Gastrocnemius medialis (tissue), 4 donors: Measurements from ENCODE around the gene ATG14. TPM values are rescaled to one million over a fixed set of nuclear protein-coding genes. Genes with fewer than 3 reads are reported as not detected.

Source experiments
- ATAC-seq, 2 donors: fragments of 150-250 bp; one replicate each; pipeline ENCODE4 v1.9.1; 2016
- DNase-seq, 2 donors: peaks; one replicate each; pipeline ENCODE4 v3.0.0-alpha.2; 2019
- H3K27ac ChIP-seq, 4 donors: fragments of 200-600 bp; sonication (generic); 1 replicate in 1 of 4; 2 replicates in 3 of 4; pipeline ENCODE4 v1.5.1; 2016 to 2018; ENCODE audit warnings: mild to moderate bottlenecking in 2 of 4, moderate library complexity in 1 of 4
- H3K27me3 ChIP-seq, 3 donors: fragments of 200-600 bp; sonication (generic) in 2 of 3; 1 replicate in 1 of 3; 2 replicates in 2 of 3; pipeline versions ENCODE4 v1.5.1 to v1.6.0; 2016 to 2019; ENCODE audit warnings: mild to moderate bottlenecking in 1 of 3, moderate library complexity in 1 of 3
- H3K36me3 ChIP-seq, 2 donors: fragments of 200-600 bp; sonication (generic) in 1 of 2; one replicate each; pipeline ENCODE4 v1.5.1; 2017 to 2018
- H3K4me1 ChIP-seq, 2 donors: fragments of 200-600 bp; sonication (generic) in 1 of 2; one replicate each; pipeline ENCODE4 v1.5.1; 2016 to 2017; ENCODE audit warnings: mild to moderate bottlenecking in 2 of 2
- H3K4me3 ChIP-seq, 4 donors: fragments of 200-600 bp; sonication (generic) in 3 of 4; 1 replicate in 1 of 4; 2 replicates in 3 of 4; pipeline ENCODE4 v1.5.1; 2016 to 2019; ENCODE audit warnings: mild to moderate bottlenecking in 2 of 4
- H3K9me3 ChIP-seq, 3 donors: fragments of 200-600 bp; sonication (generic) in 2 of 3; 1 replicate in 1 of 3; 2 replicates in 2 of 3; pipeline ENCODE4 v1.5.1; 2016 to 2019
- CTCF ChIP-seq, 5 experiments: fragments of 450-650 bp in 3 of 5; fragments of 200-600 bp in 2 of 5; sonication (generic) in 2 of 5; IDR thresholded peaks in 4 of 5; conservative IDR thresholded peaks in 1 of 5; 1 replicate in 4 of 5; 2 replicates in 1 of 5; pipeline ENCODE4 v1.5.1; 2016 to 2019; ENCODE audit warnings: antibody characterized with exemption in 5 of 5, mild to moderate bottlenecking in 3 of 5, moderate library complexity in 3 of 5
- POLR2A ChIP-seq, 2 donors: fragments of 450-650 bp; IDR thresholded peaks; one replicate each; pipeline ENCODE4 v1.6.1; 2017; ENCODE audit warnings: antibody characterized with exemption in 2 of 2, mild to moderate bottlenecking in 2 of 2, moderate library complexity in 2 of 2
- in situ Hi-C, 4 donors: fragments of 200-750 bp; cut with MboI; loops; one replicate each; pipeline versions ENCODE4 v1.15.0 to v1.8.0; 2017; ENCODE audit warnings: low sequenced_read_pairs in 4 of 4
- intact Hi-C: fragments of 100-400 bp; cut with DNase I; formaldehyde crosslinking; loops from one replicate; pipeline ENCODE4 v1.15.1; 2023; ENCODE audit warnings: low total_unique reads
- total RNA-seq, 4 donors: library from RNA; depleted of rRNA; stranded (reverse); fragments of >200 nt; gene quantifications; one replicate each; pipeline versions ENCODE4 v1.1.0 to v1.2.3, GENCODE V29; 2016

Gene ATG14
- total RNA-seq, 4 donors from 2014 or later = 12.6 to 20.0 (median 15.6) TPM

GRCh38 chr14:55432628-55433027, 21.0 kb upstream of the ATG14 start:
- no peaks in the 10 kb centered on the region for H3K9me3 ChIP-seq
- H3K36me3 ChIP-seq = no peaks in the 10 kb centered on the region
- in situ Hi-C loops = loop anchor here (5.0 to 25.0 kb wide), 5 partner anchors 178 to 1055 kb away; no protein-coding TSS in a partner anchor
- DNase-seq (no peak), ATAC-seq (no peak)
- no peak for TF ChIP-seq CTCF (IDR thresholded peaks at IDR 0.05 in 4 of 5, conservative IDR thresholded peaks at IDR 0.05 in 1 of 5)
- no peak for TF ChIP-seq POLR2A (IDR thresholded peaks at IDR 0.05)
- intact Hi-C loops = loop anchor here (5.0 kb wide), 1 partner anchor 80 kb away; no protein-coding TSS in a partner anchor
- H3K4me3 ChIP-seq = no peak overlapping the region
- no peak overlapping the region for H3K27ac ChIP-seq
- no peaks in the 10 kb centered on the region for H3K4me1 ChIP-seq
- no peaks in the 10 kb centered on the region for H3K27me3 ChIP-seq

- in situ Hi-C loops (loop anchor here (5.0 to 25.0 kb wide), 5 partner anchors 175 to 1057 kb away; no protein-coding TSS in a partner anchor), intact Hi-C loops (loop anchor here (1.0 to 5.0 kb wide), 3 partner anchors 78 to 217 kb away; partner anchors contain the start of gene FBXO34)
- no peaks in the 10 kb centered on the region for H3K27me3 ChIP-seq
- no peaks in the 10 kb centered on the region for H3K9me3 ChIP-seq
- TF ChIP-seq POLR2A (IDR thresholded peaks at IDR 0.05) (no peak), CTCF (IDR thresholded peaks at IDR 0.05 in 4 of 5, conservative IDR thresholded peaks at IDR 0.05 in 1 of 5) (peak; percentile 18 to 62 (median 51))
- DNase-seq (peak in 1 of 2 donors; percentile 20), ATAC-seq (peak; percentile 95 to 96)
- peak overlapping the region in 1 of 4 donors; percentile 2 for H3K27ac ChIP-seq
- no peaks in the 10 kb centered on the region for H3K36me3 ChIP-seq
- no peaks in the 10 kb centered on the region for H3K4me1 ChIP-seq
- H3K4me3 ChIP-seq = no peak overlapping the region
These were observed 18.5 kb upstream of the ATG14 start for GRCh38 chr14:55430024-55430690.

GRCh38 chr14:55427439-55427838, 15.8 kb upstream of the ATG14 start:
- H3K27ac ChIP-seq = no peak overlapping the region
- no peaks in the 10 kb centered on the region for H3K27me3 ChIP-seq
- no peak overlapping the region for H3K4me3 ChIP-seq
- H3K36me3 ChIP-seq = no peaks in the 10 kb centered on the region
- intact Hi-C loops = no loop called here
- in situ Hi-C loops = loop anchor here (5.0 to 25.0 kb wide), 3 partner anchors 50 to 1060 kb away; no protein-coding TSS in a partner anchor
- H3K4me1 ChIP-seq = peaks cover 10 to 12% of the 10 kb centered on the region in 2 donors
- no peaks in the 10 kb centered on the region for H3K9me3 ChIP-seq
- DNase-seq (no peak), ATAC-seq (no peak)
- no peak for TF ChIP-seq POLR2A (IDR thresholded peaks at IDR 0.05)
- TF ChIP-seq CTCF (IDR thresholded peaks at IDR 0.05 in 4 of 5, conservative IDR thresholded peaks at IDR 0.05 in 1 of 5) = no peak

GRCh38 chr14:55426891-55427290, 15.3 kb upstream of the ATG14 start:
- intact Hi-C loops = no loop called here
- no peaks in the 10 kb centered on the region for H3K27me3 ChIP-seq
- TF ChIP-seq POLR2A (IDR thresholded peaks at IDR 0.05) (no peak), CTCF (IDR thresholded peaks at IDR 0.05 in 4 of 5, conservative IDR thresholded peaks at IDR 0.05 in 1 of 5) (no peak)
- no peaks in the 10 kb centered on the region for H3K36me3 ChIP-seq
- in situ Hi-C loops = loop anchor here (5.0 to 25.0 kb wide), 3 partner anchors 50 to 1060 kb away; no protein-coding TSS in a partner anchor
- no peak overlapping the region for H3K27ac ChIP-seq
- ATAC-seq = no peak
- peaks cover 10 to 12% of the 10 kb centered on the region in 2 donors for H3K4me1 ChIP-seq
- H3K9me3 ChIP-seq = no peaks in the 10 kb centered on the region
- no peak for DNase-seq
- no peak overlapping the region for H3K4me3 ChIP-seq
